GM20431 (cell line): ENCODE results near the gene CARNS1.

ENCODE experiments used
- in situ Hi-C: fragments of 300-500 bp; cut with MseI, MboI; formaldehyde crosslinking; loops from one replicate; pipeline ENCODE4 v1.15.0; 2020; ENCODE audit warnings: low sequenced_read_pairs; ENCODE audit not compliant: unreplicated experiment

The CARNS1 gene

DNA sequence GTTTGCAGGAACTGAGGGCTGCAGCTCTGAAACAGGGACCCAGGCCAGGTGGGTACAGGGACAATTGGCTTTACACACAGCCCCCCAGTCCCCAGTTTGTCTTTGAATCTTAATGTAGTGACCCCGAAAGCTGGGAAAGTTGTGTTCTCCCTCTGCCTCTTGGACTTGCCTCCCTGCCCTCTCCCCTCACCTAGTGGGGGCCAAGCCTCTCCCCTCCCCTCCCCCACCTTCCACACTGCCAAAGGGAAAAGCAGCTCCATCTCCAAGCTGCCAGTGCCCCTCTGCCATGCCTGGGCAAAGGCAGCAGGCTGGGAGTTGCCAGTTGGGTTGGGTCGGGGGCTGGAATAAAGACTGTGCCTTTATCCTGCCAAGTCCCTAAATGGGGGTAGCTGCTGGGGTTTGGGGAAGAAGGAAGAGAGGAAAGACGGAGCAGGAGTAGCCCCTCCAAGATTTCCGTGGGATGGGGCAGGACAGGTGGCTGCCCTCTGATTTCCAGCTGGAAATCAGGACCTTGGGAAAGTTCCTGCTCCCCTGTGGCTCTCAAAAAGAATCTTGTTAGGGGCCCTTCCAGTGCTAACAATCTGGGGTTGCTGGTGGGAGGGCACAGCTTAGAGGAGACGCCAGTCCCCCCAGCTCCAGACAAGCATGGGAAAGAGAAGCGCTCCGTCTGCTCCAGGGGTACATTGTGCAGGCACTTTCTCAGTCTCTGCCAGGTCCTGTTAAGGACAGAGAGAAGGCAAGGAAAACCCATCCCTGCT, 39.2 kb upstream of the CARNS1 start:
- in situ Hi-C loops, result no loop called here

DNA sequence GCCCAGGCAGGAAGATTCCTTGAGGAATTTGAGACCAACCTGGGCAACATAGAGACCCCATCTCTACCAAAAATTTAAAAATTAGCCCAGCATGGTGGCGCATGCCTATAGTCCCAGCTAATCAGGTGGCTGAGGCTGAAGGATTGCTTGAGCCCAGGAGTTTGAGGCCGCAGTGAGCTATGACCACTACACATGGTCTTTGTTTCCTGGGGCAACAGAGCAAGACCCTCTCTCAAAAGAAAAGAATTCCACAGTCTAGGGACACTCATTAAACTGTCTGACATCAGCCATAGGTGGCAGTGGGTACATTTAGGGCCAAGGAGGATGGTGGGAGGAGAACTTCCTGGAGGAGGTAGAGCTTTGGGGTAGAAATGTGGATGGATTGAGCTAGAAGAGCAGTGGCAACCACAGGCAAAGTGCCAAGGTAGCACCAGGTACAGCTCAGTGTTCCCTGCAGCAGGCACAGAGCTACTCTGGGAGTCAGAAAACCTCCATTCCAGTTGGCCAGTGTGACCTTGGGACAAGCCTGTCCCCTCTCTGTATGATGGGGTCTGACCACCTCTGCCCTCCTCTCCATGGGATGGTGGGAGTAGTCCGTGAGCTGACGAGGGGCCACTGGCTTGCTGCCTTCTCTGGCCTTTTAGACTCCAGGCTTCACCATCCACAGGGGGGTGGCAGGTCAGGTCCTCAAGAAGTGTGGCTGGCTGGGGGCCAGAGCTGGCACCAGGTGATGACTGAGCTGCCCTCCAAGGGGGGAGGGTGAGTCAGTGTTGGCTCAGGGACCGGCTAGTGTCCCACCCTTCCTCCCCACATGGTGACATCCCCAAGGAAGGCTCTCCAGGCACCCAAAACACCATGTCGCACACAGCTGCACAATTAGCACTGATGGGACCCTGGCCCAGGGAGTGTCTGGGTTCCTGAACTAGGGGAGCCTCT, 38.3 kb upstream of the CARNS1 start:
- in situ Hi-C loops, result no loop called here

DNA sequence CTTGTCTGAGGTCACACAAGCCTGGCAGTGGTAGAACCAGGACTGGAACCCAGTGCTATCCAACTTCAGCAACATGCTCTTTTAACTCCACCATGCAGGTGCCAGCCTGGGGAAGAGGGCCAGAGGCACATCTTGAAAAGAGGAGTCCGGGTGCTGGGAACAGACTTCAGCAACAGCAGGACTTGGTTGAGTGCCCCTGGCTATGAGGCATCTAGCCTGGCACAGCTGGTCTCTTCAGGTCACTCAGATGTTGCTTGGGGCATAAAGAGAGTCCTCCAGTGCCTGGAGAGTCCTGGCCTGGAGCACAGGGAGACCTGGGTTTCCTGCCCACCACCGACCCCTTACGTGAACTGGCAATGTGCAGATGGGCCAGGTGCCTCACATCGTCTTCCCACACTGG, 36.9 kb upstream of the CARNS1 start:
- in situ Hi-C loops, result no loop called here

DNA sequence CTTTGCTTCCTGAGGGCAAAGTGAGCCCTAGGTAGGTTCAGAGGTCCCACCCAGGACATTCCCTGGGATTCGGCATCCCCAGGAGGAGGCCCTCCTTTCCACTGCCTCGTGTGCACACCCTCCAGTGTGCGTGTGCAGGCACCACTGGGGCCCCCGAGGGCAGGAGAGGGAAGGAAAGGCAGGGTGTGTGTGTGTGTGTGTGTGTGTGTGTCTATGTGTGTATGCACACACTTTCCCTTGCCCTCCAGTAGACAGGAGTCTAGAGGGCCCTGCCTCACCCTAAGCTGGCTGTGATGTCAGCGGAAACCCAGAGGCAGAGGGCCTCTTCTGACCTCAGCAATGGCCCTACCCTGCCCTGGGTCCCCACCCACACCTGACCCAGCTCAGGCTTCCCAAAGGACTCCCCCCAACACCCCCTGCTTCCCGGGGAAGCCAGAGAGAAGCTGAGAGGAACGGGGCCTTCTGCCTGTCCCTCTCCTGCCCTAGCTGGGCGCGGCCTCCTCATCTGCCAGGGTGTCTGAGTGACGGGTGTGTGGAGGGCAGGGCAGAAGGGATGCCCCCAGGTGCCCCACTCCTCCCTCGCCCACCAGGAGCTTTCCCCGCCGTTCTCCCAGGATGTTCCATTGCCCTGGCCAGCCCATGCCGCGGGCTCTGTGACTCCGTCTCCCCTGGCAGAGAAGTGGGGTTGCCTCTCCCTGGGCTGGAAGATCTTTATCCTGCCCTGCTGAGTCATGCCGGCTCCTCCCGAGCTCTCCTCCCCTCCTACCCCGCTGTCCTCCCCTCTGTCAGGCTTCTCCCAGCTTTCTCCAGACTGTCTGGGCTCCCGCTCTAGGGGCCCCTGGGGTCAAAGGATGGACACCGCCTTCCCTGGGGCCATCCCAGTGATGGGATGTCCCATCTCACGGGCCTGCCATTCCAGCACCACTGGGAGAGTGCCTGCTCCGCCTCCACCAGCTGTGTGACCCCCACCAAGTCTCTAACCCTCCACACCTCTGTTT, 36.1 kb upstream of the CARNS1 start:
- in situ Hi-C loops, result no loop called here

DNA sequence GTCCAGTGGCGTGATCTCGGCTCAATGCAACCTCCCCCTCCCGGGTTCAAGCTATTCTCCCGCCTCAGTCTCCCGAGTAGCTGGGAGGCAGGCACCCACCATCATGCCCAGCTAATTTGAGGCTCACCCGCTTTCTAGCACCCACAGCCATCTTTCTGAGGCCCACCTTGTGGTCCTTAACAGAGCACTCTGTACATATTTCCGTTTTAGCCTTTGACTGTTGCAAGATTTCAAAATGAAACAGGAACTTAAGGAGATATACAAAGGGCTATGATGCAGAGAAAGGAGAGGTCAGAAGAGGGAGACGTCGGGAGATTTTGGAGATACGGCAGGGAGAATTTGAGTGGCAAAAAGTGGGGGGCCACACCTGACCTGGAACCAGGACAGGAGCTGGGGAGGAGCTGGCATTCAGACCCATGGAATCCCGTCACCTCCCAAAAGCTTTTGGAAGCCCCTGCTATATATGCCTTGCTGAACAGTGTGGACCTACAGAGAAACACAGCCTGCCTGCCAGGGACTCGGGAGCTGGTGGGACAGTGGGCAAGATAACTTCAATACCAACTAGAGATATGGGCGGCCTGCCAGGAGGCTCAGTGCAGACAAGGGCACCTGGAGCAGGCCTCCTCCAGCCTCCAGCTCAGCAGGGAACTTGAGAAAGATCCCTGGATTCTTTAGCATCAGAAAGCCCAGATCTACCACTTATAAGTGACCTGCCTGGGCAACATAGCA, 34.1 kb upstream of the CARNS1 start:
- in situ Hi-C loops, result no loop called here

DNA sequence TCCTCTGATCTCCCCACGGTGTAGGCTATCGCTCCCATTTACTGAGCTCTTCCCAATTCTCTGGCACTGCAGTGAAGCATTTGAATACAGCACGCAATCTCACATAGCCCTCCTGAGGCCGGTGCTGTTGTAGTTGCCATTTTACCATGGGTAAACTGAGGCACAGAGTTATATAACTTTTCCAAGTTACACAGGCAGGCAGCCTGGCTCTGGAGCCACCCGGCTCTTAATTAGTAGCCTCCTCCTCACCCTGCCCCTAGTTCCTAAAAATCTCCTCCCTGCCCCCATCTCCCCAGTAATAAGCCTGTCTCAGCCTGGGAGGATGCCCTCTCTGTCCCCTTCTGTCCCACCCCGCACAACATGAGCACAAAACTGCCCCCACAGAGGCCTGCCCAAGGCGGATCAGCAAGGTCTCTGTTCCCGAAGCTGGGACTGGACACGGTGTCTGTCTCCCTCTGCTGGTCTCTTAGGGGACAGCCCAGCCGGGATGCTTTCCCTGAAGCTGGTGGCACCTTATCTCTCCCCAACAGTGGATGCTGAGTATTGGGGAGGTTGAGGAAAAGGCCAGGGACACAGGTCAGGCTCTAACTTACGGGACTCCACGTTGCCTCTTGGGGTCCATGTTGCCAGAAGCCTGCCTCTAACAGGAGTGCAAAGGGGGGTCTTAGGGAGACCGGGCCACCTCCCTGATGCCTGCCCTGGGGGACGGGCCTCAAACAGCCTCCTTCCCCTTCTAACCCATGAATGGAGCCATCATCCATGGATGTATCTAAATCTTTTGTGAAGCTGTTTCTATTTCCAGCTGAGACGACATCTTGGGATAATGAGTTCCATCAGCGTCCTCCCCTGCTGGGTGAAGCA, 33.0 kb upstream of the CARNS1 start:
- in situ Hi-C loops, result no loop called here

DNA sequence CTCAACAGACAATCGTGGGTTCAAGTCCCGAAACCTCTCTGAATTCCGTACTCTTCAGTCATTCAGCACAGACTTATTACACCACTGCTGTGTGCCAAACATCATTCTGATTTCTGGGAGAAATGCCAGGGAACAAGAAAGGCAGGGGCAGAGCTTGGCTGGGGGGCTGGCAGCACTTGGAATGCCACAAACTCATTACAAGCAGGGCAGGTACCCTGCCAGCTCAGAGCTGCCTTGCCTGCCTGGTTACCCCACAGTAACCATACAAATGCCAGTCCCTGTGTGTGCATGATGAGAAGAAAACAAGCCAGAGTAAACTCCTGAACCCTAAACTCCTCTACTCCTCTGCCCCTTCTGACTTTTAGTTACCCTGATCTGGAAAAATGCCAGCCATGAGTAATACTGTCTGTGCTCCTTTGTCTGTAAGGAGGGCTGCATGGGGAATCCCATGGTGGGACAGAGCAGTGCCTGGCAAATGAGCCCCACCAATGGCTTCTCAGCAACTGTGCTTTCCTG, 30.6 kb upstream of the CARNS1 start:
- in situ Hi-C loops, result no loop called here

DNA sequence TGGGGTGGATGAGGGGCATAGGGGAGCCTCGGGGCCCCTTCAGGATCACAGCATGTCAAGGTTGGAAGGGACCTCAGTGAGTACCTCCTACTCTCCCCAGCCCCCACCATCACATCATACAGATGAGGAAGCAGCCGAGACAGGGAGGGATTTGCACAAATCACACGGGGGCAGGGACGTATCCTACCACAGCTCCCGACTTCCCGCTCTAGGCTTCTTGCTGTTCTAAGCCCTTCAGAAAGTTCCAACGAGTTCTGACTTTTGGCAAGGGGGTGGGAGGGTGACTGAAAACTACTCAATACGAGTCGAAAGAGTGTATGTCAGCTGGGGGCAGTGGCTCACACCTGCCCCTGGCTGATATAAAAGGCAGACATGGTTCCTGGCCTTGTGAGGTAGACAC, 28.4 kb upstream of the CARNS1 start:
- in situ Hi-C loops, result no loop called here

DNA sequence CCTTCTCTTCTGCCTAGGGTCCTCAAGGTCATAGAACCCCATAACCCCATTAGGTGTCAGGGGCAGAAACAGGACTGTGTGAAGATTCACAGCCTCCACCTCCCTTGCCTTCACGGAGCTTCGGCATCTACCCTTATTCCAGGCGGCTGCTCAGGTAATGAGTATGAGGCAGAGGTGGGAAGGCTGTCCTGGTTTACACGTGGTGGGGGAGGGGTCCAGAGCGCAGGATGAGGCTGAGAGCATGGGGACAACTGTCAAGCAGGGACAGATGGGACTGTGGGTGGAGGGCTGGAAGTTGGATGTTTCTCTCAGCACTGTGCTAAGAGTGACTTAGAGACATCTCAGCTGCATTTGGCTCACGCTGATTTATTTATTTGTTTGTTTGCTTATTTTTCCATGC, 28.0 kb upstream of the CARNS1 start:
- in situ Hi-C loops, result no loop called here

DNA sequence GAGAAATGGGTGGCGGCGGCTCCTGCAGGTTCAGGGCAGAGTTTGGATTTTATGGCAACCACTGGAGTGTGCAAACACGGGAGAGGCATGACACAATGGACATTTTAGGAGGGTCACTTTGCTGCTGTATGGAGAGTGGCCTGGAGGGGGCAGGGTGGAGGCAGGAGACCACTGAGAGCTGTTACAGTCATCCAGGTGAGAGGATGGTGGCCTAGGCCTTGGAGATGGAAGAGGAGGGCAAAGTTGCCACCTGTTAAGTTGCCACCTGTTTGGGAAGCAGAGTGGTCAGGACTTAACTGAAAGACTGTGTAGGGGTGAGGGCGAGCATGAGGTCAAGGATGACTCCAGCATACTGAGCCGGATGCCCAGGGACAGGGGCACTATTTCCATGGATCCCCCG, 26.0 kb upstream of the CARNS1 start:
- in situ Hi-C loops, result no loop called here

DNA sequence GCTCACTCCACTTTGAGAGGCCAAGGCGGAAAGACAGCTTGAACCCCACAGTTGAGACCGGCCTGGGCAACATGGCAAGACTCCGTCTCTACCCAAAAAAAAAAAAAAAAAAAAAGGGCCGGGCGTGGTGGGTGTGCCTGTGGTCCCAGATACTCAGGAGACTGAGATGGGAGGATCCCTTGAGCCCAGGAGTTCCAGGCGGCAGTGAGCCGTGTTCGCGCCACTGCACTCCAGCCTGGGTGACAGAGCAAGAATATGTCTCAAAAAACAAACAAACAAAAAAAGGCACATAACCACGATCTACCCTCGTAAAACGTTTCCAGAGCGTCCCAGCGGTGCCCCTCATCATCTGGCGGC, 24.6 kb upstream of the CARNS1 start:
- in situ Hi-C loops, result no loop called here

DNA sequence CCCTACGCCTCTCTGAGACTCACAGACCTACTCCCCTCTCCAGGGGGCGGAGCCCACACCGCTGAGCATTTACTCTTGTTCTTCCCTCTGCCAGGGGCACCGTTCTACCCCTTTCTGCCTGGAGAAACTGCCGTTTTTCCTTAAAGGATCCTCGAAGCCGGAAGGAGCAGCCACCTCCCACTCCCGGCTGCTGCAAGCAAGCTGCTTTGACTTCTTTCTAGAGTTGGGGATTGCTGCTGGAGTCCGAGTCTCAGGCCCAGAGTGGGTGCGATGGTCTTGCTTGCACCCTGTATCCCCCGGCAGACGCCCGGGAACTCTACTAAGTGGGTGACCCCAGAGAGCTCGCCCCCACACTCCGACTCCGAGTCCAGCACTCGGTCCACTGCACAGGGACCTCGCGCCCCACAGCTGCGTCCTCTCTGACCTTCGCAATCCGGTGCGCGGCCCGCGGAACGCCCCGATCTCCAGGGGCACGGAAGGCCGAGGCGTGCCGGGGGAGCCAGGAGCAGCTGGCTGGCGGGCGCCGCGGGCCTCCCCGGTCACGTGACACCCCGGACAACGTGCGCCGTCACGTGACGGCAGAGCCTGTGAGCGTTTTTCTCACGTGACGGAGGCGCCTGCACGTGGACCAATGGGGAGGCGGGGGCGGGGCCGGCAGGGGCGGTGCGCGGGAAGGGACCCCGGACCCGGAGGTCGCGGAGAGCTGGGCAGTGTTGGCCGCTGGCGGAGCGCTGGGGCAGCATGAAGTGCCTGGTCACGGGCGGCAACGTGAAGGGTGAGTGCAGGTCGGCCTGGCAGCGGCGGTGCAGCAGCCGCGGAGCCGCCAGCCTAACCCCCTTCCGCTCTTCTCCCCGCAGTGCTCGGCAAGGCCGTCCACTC, 23.9 kb upstream of the CARNS1 start, which contains the start of gene RAD9A:
Gene RAD9A, plus strand, starts transcription at position 683 of the 879 bp plus-strand sequence. Its CDS starts 59 bp downstream, at position 742.
- in situ Hi-C loops, result no loop called here

DNA sequence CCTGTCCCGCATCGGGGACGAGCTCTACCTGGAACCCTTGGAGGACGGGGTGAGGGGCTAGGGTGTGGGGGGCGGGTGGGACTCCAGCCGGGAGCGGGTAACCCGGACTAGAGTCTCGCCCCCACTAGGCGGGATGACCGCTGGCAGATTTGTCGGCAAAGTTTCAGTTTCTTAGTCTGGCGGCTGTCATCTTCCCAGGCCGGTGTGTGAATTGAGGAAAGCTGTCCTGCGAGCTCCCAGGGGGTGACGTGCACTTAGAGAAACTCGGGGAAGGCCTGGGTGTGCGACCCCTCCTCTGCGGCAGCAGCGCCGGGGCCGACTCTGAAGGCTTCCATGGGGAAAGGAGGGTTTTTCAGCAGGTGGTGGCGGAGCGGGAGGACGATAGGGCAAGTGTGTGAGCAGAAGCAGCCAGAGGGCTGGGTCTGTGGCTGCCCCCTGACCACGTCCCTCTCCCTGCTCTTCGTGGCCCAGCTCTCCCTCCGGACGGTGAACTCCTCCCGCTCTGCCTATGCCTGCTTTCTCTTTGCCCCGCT, 23.2 kb upstream of the CARNS1 start:
- in situ Hi-C loops, result no loop called here

DNA sequence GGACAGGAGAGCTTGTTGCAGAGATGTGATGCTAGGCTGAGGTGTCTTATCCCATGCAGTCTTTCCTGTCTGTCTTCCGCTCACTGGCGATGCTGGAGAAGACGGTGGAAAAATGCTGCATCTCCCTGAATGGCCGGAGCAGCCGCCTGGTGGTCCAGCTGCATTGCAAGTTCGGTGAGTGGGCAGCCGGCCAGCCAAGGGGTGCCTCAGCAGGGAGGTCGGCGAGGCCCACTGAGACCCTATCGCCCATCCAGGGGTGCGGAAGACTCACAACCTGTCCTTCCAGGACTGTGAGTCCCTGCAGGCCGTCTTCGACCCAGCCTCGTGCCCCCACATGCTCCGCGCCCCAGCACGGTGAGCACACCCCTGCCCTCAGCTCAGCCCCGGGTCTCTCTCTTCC, 22.0 kb upstream of the CARNS1 start:
- in situ Hi-C loops, result no loop called here

DNA sequence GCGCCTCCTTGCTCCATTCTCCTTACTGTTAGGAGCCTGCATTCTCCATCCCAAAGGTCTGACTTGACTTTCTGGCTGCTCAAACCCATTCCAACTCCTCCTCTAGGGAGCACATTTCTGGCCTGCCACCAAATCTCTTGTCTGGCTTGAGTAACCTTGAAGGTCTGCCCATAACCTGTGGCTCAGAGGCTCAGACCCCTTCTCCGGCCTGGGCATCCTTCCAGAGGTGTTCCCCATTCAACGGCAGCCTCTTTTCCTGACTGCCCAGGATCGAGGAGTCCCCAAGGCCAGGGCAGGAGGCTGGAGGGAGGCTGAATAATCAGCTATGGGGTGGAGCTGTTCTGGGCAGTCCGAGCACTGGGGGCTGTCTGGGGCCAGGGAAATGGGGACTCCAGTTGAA, 21.5 kb upstream of the CARNS1 start:
- in situ Hi-C loops, result no loop called here

DNA sequence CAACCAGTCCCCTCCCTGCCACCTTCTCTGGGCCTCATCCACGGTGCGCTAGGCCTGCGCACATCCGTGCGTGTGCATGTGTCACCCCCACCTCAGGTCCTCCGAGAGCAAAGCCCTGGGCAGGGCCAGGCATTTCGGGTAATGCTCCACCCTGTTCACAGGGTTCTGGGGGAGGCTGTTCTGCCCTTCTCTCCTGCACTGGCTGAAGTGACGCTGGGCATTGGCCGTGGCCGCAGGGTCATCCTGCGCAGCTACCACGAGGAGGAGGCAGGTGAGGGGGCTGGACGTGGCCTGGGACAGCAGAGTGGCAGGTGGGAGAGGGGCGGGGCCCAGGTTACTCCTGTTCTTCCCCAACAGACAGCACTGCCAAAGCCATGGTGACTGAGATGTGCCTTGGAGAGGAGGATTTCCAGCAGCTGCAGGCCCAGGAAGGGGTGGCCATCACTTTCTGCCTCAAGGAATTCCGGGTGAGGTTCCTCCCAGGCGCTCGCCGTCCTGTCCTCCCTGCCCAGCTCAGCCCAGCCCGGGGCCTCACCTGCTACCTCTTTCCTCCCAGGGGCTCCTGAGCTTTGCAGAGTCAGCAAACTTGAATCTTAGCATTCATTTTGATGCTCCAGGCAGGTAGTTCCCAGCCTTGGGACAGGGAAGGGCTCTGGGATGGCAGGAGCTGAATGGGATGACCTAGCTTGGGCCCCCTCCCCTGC, 19.8 kb upstream of the CARNS1 start:
- in situ Hi-C loops, result no loop called here

DNA sequence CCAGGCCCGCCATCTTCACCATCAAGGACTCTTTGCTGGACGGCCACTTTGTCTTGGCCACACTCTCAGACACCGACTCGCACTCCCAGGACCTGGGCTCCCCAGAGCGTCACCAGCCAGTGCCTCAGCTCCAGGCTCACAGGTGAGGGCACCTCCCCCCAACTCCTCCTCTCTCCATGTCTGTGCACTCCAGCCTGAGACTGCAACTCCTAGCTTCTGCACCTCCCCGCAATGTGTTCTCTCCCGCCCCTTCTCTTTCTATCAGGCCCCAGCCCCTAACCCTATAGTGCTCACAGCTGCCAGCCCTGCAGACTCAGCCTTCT, 19.3 kb upstream of the CARNS1 start:
- in situ Hi-C loops, result no loop called here
